Left hindlimb (tissue), 1 donor: ENCODE results near the gene ARMH3.

ENCODE experiments used
- DNase-seq: peaks from one replicate; pipeline ENCODE4 v3.0.0-alpha.2; 2018

Gene ARMH3

DNA sequence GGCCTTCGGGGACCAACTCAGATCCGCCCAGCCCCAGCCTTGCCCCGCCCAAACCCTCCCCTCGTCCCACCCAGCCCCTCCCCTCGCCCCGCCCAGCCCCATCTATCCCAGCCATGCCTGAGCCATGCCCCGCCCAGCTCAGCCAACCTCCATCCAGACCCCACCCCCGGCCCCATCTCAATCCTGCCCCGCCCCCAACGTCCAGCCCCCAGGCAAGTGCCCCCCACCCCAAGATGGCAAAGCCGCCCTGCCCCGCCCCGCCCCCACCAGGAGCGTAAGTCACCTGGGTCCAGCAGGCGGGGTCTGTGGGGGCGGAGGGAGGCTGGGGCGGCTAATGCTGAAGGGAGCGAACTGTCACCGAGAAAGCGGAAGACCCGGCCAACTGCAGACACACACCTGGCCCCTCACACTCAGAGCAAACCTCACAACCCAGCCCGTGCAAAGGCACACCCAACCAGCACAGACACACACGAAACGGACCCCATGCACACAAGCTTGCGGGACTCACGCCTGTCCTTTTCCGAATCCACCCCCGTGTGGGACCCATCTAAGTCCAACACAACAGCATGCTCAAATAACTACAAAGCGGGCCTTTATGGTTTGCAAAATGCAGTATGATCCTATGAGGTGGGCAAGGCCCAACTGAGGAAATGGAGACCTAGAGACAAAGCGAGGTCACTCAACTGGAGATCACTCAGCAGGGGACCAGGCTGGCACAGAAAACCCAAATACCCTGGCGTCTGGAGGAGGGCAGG lies 226.2 kb downstream of the ARMH3 start:
- DNase-seq: peak; percentile 67

DNA sequence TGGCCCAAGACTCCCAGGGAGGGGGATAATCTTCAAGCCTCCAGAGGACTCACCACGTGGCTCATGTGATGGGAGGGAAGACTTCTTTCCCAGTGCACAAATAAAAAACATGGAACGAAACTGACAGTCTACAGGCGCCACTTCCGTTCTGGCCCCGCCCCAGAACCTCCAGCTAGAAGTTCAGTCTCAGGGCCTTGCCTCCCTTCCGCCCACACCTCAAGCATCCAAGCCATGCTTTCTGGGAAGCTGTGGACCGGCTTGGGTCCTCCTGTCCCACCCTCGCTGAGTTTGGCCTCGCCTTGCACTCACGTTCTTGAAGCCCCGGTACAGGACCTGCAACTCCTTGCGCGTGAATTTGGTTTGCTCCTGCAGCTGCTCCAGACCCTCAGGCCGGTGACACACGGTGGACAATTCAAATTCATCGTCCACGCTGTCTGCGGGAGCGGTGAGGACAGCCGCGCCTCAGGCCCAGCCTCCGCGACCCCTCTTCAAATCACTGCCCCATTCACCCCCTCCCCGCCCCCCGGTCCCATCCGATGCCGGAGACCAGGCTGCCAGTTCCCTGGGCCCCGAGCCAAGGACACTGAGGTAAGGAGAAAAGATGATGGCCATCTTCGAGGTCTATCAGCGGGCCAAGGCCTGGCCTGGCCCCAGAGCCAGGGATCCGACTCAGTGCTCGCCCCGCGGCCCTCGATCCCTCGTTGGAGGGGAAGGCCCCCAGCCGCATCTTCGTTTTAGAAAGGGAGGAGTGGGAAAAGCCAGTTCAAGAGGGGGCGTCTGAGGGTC lies 227.0 kb downstream of the ARMH3 start:
- DNase-seq: no peak

GRCh38 chr10:101827919-101828600 lies 227.9 kb downstream of the ARMH3 start:
- DNase-seq: no peak

GRCh38 chr10:101826852-101827434 lies 229.0 kb downstream of the ARMH3 start:
- no peak for DNase-seq

DNA sequence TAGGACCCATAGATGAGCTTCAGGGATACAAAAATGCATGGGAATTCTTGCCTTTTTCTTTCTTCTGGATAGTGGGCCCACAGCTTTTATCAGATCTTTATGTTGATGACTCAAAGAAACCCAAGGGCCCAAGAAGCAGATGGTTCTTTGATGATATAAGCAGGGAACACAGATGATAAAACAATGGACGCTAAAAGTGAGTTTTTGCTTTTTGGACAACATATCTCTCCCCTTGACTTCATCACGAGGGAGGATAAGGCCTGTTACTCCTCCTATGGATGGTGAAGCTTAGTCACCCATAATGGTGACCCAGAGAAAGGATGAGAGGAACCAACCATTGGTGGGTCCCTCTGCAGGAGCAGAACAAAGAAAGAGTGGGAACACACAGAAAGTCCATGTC lies 231.2 kb downstream of the ARMH3 start:
- DNase-seq: no peak

GRCh38 chr10:101818872-101819633 lies 236.9 kb downstream of the ARMH3 start:
- DNase-seq: no peak

DNA sequence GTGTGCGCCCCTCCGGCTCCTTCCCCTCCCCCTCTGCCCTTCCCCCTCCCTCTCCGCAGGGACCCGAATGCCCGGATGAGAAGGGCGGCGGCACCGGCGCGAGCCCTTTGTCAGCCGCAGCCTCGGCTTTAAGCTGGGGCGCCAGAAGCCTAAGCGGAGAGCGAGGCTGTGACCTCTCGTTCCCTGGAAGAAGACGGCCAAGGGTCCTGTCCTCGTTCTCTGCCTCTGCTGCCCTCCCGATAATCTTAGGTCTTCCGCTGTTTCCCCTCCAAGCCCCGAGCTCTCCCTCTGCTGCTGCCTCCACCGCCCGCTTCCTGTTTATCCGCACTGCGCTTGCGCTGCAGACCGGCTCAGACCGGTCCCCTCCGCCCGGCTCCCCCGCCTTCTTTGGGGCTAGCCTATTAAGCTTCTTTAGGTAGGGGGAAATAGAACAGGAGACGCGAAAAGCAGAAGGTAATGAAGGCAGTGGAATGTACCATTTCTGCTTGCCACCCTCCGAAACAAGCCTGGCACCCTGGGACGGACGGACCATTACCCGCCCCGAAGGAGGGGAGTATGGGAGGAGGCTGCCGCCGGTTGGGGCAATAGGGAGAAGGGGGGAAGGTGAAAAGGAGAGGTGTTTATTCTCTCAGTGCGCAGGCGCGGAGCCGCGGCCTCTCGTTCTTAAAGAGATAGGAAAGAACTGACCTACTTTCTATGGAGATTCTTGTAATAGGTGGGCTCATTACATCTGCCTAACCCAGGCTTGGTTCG lies 237.7 kb downstream of the ARMH3 start, which contains the start of gene OGA:
OGA (minus strand) TSS at position 326 of the 753 bp plus-strand sequence. CDS start 422 bp downstream, outside the sequence.
- DNase-seq: peak; percentile 99

- DNase-seq: peak; percentile 88
Observed at GRCh38 chr10:101817337-101818118, 238.4 kb downstream of the ARMH3 start.

DNA sequence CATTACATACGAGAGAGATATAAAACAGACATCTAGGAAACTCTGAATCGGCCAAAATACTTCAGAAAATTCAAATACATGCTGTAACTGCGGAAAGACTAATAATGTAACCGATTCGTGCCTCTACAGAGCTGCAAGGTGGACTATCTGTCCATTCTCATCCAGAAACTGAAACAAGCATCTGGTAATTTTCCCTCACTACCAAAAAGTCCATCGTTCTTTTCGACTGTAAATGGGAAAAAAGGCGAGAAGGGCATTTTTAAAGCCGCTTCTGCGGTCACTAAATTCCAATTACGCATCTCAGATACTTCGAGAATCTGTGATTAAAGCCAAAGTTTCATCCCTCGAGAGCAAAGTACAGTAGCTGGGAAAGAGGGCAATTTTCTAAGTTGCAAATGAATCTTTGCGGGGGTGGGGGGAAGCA lies 239.0 kb downstream of the ARMH3 start:
- DNase-seq: no peak

GRCh38 chr10:101816376-101816775 lies 239.6 kb downstream of the ARMH3 start:
- DNase-seq: no peak

GRCh38 chr10:101814466-101815071 lies 241.4 kb downstream of the ARMH3 start:
- no peak for DNase-seq

DNA sequence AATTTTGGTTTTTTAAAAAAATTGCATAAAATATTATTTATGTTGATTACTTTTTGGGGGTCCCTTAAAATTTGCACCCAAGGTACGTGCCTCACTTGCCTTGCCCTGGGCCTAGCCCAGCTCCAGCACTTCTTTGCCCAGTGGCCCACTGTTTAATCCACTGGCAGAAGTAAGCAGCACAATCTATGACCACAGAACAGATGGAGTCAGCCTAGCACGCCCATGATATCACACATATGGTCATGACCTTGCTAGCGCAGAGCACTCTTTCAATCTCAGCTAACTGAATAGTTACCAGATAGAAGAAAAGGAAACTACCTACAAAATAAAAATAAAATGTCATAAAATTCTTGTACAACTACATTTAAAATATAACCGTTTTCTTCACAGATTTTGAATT lies 243.4 kb downstream of the ARMH3 start:
- no peak for DNase-seq

DNA sequence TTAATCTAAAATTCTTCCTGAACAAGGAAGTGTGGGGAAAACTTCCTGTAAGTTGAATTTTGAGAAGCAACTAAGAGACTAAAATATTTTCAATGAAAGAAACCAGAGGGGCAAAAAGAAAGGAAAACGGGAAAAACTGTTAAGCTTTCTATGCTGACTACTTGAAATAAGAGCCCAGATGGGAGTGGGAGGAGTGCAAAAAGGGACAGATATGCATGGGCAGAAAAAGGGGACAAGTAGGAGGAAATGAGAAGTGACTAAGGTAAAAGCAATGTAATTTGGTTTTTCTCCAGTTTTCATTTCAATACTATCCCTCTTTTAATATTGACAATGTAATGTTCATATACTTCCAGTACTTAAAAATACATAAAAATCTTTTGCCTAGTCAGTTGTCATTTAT lies 248.8 kb downstream of the ARMH3 start:
- no peak for DNase-seq

GRCh38 chr10:101803511-101803910 lies 252.5 kb downstream of the ARMH3 start:
- DNase-seq: no peak

DNA sequence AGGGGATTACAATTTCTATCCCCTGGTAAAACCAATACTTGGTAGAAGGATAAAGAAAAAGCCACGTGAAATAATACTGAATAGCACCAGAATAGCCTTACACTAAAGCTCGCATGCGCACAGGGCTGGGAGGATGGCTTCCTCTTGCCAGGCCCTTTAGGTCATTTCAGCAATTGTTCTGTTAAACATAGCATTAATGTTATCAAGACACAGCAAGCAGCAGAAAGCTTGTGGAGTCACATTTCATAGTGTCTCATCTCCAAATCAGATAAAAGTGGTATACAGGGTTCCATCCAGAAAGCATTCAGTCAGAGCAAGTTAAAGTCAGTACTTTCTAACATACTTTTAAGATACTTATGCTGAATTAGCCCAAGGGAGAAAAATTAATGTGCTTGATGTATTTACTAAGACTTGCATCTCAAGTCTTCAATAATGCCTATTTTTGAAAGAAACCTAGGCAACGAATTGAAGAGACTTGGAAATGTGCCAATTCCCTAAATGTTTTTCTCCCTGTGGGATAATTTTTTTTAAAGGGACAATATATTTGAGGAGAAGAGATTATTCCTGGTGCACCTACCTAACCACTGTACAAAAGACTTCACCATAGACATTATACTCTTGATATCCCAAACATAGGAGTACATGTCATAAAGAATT lies 258.4 kb downstream of the ARMH3 start:
- DNase-seq: no peak
